T1000 (cell line): ENCODE data around the gene RELCH.

ENCODE experiments used
- DNase-seq: peaks from one replicate; lab custom pipeline; 2025; ENCODE audit warnings: mixed read lengths; lab: John Stamatoyannopoulos, UW

Gene RELCH

DNA sequence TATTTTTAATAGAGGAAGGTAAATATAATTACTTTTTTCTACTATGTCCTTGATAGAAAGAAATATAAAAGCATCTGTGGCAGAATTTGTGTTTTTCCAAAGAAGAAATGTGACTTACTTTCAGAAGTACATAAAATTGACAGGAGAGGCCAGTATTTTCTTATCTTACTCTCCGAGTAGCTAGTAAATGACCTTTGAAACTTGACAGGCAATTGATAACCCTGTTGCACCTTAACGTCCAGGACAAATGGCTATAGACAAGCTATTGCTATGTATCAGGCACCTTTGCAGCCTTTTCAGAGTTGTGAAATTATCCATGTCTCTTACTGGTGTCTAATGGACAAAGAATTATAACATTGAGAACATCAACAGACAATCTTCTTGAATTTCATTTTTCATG is 75.0 kb downstream of the RELCH start:
- DNase-seq: no peak

DNA sequence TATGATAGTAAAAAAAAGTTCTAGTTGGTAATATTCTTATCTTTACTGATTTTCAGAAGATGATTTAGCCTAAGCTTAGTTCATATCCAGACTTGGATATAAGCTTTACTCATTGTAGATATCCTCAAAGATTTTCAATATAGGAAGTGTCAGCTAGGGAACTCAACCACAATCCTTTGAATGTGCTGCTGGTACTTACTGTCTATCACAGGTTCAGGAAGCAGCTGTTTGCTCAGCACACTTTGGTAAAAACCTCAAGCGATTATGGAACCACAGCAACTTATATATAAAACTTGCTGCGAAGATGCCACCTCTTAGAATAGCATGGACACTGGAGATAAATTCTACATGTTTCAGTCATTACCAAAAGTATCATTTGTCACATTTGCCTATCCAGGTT is 77.9 kb downstream of the RELCH start:
- no peak for DNase-seq

DNA sequence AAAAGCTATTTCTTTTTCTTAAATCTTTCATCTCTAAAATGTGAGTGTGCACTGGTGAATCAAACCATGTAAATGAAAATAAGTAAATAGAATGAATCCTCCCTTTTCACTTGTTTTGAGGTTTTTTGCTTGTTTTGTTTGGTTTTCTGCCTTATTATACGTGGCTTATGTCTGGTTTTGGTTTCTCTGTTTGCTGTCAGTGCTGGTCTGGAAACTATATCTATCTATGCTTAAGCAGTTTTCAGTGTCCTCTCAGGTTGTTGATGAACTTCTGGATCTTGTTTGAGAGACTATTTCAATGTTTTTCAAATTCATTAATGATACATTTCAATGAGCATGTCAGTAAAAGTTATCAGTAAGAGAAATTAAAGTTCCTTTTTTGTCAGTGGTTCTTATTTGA is 90.0 kb downstream of the RELCH start:
- no peak for DNase-seq

DNA sequence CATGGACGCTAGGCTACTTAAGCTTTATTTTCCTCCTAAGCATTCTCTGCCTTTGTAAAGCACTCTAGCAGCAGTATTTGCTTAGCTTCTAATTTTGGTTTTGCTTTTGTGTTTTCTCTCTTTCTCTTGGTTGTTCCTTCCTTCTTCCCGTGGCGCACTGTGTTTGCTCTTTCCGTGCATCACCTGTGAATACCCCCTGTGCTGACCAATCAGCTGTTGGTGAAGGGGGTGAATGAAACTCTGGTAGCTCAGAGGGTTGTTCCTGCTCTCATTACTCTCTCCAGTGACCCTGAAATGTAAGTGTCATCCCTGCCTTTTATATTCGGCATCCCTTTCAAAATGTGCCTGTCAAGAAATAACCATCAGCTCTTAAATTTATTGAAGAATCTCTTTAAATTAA is 92.5 kb downstream of the RELCH start:
- DNase-seq: no peak

DNA sequence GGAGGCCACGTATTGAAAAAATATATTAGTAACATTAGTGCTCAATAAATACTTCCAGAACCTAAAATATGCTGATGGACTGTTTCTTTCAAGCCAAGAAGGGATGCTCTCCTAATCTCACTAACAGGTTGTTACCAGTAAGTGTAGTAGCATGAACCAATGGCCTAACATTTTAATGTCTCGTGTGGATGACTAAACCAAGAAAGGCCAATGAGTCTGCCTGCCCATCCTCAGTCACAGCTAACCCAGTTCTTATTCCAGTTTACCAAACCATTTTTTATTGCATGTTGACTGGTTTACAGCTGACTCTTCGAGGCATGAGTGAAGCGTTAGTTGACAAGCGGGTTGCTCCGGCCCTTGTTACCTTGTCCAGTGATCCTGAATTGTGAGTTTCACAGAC is 93.0 kb downstream of the RELCH start:
- no peak for DNase-seq

DNA sequence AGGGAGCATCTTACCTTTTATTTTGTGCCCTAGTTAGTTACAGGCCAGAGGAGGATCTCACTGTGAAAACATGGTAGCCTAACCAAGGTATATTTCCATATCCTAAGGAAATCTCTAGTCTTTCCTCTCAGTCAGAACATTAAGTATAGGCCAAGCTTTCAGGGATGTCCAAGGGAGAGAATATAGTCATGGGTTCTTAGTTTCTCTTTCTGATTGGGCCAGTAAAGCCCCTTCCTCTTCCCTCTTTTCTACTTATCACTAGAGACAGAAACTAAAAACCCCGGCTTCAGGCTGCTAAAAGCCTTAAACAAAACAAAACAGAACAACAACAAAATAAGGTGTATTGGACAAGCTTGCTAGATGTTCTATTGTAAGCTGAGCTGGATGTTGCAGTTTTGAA is 93.7 kb downstream of the RELCH start:
- no peak for DNase-seq

DNA sequence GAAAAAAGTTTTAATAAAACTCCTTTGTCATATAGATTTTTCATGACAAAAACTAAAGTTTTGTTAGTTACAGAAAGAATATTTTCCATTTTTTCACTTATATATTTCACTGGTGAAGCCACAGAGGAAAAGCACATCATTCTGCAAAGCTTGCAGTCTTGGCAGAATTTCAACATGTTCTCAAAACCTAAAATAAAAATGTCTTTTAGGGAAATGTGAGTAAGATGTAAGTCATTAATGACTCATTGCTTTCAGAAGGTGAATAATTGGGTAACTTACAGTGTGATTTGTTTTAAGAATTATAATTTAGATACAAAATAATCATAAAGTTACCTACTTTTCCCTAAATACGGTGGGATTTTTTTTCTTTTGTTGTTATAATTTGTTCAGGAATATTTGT is 94.6 kb downstream of the RELCH start:
- DNase-seq: no peak

DNA sequence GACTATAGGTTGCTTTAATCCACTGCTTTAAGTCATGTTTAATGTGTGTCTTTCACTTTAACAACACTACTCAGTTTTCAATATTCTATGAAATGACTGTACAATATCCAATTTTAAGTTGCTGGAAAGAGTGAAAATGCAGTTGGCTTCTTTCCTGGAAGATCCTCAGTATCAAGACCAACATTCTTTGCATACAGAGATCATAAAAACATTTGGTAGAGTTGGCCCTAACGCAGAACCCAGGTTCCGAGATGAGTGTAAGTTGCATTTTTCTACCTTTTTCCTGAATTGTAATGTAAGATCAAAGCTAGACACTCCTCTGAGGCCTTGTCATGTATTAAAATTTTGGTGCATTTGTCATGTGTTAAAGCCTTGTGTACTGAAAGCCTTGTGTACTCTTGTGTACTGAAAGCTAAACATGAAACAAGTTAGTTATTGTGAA is 95.2 kb downstream of the RELCH start:
- DNase-seq: no peak

DNA sequence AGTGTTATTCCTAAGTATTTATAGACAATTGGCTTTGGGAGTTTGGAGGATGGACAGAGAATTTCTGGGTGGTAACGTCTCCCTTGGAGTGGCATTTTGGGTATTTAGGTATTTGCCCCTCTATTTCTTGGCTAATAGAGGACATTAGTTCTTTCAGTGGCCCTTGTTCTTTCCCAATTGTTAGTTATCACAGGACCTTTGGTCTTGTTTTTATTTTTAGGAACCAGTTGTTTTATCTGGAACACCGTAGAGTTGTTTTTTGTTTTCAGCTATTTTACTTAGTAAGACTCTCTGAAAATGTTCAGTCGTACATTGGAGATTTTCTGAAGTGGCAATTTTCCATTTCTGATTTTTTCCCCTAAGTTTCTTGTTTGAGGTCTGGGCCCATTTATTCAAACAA is 97.6 kb downstream of the RELCH start:
- no peak for DNase-seq

DNA sequence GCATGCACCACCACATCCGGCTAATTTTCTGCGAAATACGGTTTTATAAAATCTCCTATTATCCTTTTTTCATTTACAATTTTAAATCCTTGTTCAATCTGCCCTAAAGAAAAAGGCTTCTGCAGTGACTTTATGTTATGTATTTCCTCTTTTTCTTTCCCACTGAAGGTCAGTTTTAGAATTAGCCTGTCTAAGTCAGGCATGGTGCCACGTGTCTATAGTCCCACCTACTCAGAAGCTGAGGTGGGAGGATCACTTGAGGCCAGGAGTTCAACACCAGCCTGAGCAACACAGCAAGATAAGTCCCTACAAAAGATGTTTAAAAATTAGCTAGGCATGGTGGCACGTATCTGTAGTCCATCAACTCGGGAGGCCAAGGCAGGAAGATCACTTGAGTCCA is 98.2 kb downstream of the RELCH start:
- no peak for DNase-seq

DNA sequence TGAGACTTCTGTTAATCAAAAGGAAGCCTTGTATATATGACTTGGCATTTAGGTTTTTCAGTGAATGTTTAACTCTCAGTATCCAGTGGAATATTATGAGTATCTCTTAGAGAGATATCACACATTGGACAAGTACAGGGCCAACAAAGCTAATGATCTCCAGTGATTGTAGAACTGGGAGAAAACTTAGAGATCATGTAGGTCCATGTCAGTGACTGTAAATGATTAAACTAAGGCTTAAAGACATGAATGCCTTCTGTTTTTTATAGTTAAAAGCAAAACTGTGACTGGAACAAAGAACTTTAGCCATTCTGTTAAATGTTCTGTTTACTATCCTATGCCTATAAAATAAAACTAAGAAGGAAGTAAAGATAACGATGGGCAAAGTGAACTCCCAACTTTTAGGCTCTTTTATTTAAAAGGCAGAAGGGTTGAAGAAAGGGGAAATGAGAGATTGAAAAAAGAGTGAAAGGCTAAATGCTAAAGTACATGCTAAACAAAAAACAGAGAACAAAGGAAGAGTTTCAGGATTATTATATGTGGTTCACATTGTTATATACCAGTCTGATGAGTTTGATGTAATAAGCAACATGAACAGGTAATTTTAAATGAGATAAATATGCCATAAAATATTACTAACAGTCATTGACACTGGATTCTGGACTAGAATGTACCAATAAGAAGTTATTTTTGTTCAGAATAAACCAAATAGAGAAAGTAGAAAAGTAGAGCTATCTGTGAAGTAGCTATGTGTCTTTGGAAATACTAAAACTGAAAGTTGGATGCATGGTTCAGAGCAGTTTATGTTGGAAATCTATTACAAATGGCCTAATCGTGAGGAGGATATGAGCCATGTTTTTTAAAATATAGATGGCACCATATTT is 101.0 kb downstream of the RELCH start:
- no peak for DNase-seq

DNA sequence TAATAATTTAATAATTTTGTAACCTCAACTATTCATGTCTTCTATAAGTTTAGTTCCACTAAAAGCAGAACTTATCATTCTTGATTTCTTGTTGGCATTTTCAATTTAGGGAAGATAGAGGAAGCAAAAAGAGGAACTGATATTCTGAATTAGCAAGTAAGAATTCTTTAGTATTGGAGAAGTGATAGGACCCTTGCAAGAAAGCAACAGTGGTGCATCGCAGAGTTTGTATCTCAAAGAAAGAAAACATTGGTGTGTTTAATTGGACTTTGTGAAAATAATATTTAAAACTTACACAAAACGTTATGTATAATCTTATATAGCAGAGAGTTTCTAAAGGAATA is 101.6 kb downstream of the RELCH start:
- DNase-seq: no peak

DNA sequence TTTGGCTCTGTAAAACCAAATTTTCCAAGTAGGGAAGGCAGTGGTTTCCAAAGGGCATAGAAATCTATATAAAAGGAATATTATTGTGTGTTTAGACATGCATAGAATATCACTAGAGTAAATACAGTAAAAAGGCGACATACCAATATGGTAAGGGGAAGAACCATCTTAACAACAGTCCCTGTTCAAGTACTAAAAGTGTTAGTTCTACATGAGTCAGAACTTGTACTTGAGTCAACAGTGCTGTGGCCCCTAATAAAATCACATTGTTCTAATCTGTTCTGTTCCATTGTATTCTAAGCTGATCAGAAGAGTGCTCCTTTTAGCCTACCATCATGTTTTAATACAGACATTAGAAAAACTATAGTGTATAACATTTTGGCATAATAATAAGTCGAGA is 102.0 kb downstream of the RELCH start:
- DNase-seq: no peak

DNA sequence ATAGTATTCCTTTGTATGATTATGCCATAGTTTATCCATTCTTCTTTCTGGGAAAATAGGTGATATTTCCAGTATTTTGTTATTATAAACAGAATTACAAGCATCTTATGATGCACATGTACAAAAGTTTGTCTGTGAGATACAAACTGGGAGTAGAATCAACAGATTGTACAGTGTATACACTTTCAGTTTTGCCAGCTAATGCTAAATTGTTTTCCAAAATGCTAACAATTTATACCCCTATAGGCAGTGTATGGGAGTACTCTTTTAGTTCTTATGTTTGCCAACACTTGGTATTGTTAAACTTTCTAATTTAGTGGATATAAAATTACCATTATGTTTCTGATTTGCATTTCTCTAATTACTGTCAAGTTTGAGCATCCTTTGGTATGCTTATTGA is 107.0 kb downstream of the RELCH start:
- no peak for DNase-seq

DNA sequence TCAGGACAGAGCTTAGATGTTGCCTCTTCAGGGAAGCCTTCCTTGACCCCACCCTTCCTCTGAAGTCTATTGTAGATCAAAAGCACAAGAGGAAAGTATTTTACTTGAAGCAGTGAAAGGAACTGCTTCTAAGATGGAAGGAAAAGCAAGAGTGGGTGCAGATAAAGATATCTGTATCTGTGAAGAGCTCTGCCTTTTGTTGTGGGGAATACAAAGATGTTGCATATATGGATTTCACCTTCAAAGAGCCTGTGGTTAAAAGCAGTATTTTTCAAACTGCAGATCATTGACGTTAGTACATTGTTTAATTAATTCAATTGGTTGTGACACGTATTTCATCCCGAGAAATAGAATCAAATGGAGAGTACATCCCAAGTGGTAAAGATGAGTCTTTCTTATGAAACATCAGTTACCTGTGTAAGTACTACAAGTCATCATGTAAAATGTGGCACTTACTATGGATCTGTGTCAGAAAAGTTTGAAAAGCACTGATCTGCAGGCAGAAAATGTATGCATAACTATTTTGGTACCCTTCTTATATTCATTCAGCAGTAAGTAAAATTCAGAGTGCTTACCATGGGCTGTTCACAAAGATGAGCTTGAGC is 113.4 kb downstream of the RELCH start:
- DNase-seq: no peak

DNA sequence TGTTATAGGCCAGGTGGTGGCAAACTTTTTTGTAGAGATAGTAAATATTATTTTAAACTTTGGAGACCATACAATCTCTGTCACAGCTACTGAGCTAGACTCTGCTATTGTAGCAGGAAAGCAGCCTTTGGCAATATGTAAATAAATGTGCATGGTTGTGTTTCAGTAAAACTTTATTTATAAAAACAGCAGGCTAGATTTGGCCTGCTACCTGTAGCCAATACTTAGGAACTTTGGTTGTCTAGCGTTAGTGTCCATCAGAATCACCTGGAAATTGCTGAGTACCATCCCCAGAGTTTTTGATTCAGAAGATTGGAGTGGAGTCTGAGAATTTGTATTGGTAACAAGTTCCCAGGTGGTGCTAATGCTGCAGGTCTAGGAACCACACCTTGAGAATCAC is 114.3 kb downstream of the RELCH start:
- DNase-seq: no peak

DNA sequence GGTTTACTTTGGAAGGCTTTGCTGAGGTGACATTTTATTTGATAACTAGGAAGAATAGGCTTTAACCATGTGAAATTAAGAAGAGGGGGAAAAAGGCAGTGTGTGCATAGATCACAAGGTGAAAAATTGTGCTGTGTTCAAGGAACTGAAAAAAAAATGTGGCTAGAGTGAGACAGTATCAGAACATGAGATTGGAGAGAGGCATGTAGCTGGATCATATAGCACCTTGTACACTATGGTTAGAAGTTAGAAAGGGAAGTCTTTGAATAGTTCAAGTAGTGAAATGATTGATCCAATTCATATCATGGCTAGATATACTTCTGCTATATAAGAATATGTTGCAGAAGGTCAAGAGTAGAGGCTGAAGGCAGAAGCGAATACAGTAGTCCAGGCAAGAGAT is 125.8 kb downstream of the RELCH start:
- no peak for DNase-seq

DNA sequence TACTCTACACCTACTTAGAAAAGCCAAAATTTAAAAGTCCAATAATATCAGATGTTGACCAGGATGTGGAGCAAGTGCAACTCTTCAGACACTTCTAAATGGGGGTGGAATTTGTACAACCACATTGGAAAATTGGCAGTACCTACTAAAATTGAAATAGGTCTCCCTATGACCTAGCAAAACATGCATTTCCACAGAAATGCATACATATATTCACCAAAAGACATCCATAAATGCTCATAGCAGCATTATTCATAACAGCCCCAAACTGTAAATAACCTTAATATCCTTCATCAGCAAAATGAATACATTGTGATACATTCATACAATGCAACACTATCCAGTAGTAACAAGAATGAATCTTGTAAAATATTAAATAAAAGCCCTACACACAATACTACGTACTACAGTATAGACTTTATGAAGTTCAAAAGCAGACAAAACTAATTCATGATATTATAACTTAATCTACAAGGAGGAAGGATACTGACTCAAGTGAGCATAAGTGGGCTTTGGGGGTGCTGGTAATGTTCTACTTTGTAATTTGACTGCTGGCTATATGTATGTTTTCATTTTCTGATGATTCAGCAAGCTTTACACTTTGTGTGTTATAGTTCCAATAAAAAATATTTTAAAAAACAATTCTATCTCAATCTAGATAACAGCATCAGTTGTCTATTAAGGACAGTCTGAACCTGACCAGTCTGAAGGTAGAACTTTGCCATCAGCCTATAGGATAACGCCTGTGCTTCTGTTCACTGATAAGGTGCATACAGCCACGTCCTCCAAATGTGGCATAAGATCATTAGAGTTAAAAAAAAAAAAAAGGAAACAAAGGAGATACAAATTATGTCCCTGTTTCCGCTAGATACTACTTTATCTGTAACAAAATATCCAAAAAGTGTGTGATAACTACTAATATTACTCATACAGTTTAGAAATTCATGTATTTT is 131.4 kb downstream of the RELCH start:
- no peak for DNase-seq

DNA sequence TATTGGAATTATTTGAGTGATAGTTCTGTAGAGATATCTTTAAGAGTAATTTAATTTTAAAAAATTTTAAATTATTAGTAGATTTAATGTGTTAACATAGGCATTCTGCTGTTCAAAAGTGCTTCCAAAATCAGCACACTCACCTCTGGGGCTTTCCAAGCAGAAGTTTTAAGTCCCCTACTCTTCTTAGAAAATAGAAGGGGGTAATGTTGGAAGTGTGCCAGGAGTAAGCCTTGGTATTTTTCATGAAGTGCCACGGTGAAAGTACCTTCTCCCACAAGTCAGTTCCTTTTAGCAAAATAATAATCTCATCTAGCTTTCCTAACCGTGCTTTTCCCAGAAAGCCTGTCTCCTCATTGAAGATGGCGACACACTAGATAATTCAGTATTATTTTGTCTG is 134.1 kb downstream of the RELCH start:
- DNase-seq: no peak

DNA sequence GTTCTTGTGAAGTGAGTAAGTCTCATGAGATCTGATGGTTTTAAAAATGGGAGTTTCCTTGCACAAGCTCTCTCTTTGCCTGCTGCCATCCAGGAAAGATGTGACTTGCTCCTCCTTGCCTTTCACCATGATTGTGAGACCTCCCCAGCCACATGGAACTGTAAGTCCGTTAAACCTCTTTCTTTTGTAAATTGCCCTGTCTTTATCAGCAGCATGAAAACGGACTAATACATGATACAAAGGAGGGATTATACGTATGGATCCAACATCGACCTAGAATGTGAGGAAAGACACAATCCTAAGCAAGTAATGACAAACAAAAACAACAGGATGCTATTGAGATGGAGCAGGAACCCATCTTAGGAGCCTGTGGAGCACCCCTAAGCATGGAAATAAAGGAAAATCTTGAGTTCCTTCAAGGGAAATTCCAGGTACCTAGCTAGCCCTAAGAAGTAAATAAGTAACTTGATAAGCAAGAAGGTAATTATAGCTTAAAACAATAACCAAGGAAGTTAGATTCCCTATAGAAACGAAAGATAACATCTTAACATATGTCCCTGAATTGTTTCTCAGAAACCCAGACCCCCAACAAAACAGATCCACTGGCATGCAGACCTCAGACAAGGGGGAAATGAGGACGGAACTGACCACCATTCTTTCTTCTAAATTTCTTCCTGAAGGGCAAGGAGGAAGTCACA is 136.6 kb downstream of the RELCH start:
- no peak for DNase-seq

DNA sequence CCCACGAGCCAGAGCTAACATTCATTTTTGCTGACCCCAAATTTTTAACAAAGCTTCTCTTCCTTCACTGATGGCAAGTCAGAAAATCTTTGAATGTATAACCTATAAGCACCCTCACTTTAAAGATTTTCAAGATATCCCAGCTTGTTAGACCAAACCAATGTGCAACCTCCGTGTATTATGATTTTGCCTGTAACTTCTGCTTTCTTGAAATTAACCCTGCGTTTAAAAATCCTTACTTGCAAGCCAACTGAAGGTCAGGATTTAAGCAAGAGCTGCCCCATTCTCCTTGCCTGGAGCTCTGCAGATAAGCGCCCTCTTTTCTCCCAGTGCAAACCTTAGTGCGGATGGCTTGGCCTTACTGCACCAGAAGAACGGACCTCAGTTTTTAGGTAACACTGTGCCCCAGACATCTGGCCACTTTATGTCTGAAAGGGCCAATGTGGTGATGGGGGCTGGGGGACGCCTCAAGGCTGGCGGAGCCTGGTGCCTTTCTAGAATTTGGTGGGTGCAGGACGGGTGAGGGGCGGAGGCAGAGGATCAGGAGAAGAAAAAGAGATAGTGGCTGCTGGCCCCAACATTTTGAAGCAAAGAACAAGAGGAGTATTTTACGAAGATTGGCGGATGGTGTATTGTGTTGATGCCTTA is 137.2 kb downstream of the RELCH start:
- DNase-seq: no peak
